ENCODE results near the gene LRRC63.

DNA sequence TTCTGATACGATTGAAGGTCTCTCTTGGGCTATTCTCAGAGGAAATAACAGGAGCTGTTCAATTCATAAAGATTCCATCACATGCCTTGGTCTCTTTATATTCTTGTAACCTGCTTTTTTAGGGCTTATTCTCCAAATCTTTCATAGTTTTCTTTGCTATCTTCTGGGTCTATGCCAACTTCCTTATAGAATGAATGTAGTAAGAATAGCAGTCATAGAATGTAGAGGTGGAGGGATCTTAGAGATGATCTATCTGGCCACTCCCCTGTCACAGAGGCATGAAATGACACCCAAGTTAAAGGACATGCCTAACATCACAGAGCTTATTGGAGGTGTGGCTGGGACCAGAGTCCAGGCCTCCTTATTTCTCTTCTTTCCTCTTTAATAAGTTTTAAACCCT lies 42.9 kb upstream of the LRRC63 start:
- no peak for TF ChIP-seq CTCF (IDR thresholded peaks at IDR 0.05)
- TF ChIP-seq POLR2AphosphoS5 (IDR thresholded peaks at IDR 0.05) = no peak
